GM12873 (cell line): ENCODE data around the gene DHRS1.

ENCODE experiments used
- TF ChIP-seq, protein P1 (sequence below): IDR thresholded peaks from 2 replicates; pipeline ENCODE4 v1.5.1; 2012; ENCODE audit warnings: low read depth, mild to moderate bottlenecking, moderate library complexity, low read length, control low read depth; ENCODE audit not compliant: insufficient read depth; ENCODE audit errors: missing control alignments

DHRS1 gene

DNA sequence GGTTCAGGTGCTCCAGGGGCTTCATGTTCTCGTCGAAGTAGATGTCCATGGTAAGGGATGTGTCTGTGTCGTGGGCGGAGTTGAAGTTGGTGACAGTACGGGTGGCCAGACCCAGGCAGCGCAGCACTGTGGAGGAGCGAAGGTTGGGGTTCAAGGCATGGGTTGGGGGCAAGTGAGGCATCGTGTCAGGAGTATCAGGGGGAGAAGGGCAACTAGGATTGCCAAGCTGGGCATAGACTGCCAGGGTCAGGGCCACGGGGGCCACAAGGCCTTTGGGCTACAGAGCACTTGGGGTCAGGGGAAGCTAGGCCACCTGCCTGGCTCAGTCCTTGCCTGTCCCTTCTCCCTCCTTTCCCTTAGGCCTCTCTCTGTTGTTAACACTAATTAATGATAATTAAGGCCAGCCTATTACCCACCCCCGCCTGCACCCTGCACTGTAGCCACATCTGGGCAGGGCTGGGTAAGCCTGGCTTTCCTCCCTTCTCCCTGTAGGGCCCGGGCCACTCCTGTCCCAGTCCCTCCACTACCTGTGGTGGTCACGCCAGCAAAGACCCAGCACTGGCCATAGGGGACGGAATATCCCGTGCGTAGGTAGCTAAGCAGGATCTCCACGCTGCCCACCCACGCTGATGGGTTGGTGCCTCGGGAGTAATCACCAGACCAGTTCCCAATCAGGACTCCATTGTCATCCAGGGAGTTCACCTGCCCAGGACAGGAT is 40.9 kb downstream of the DHRS1 start:
- TF ChIP-seq, protein P1, sequence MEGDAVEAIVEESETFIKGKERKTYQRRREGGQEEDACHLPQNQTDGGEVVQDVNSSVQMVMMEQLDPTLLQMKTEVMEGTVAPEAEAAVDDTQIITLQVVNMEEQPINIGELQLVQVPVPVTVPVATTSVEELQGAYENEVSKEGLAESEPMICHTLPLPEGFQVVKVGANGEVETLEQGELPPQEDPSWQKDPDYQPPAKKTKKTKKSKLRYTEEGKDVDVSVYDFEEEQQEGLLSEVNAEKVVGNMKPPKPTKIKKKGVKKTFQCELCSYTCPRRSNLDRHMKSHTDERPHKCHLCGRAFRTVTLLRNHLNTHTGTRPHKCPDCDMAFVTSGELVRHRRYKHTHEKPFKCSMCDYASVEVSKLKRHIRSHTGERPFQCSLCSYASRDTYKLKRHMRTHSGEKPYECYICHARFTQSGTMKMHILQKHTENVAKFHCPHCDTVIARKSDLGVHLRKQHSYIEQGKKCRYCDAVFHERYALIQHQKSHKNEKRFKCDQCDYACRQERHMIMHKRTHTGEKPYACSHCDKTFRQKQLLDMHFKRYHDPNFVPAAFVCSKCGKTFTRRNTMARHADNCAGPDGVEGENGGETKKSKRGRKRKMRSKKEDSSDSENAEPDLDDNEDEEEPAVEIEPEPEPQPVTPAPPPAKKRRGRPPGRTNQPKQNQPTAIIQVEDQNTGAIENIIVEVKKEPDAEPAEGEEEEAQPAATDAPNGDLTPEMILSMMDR = no peak

DNA sequence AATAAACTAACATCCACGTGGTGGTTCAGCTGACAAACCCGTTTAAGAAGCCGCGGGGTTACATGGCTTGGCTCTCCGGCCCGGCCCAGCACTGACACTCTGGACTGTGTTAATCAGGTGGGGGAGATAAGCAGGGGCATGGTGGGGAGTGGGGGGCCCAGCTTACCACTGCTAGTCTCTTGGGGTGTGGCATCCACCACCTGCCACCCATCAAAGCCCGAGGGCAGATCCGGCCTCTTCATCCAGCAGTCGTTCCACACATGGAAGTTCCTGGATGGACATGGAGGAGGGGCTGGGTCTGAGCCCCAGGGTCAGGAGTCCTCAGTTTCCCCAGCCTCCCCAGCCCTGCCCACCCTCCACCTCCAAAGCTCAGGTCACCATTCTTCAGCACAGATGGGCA is 41.5 kb downstream of the DHRS1 start:
- TF ChIP-seq, protein P1 = no peak

DNA sequence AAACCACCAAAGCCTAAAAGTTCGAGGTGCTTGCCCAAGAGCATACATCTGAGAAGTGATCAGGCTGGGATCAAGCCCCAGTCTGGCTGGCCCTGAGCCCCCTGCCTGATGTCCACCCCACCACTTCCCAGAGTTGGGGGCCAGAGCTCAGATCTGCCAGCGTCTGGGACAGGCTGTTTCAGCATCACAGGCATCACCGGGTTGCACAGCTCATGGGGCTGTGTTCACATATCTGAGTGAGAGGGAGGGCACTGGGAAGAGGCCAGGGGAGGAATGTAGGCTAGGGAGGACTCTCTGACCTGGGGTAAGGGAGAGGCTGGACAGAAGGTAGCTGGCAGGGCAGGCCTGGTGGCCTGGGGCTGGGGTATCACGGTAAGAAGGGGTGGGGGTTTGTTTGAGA is 42.6 kb downstream of the DHRS1 start:
- TF ChIP-seq, protein P1 = no peak

DNA sequence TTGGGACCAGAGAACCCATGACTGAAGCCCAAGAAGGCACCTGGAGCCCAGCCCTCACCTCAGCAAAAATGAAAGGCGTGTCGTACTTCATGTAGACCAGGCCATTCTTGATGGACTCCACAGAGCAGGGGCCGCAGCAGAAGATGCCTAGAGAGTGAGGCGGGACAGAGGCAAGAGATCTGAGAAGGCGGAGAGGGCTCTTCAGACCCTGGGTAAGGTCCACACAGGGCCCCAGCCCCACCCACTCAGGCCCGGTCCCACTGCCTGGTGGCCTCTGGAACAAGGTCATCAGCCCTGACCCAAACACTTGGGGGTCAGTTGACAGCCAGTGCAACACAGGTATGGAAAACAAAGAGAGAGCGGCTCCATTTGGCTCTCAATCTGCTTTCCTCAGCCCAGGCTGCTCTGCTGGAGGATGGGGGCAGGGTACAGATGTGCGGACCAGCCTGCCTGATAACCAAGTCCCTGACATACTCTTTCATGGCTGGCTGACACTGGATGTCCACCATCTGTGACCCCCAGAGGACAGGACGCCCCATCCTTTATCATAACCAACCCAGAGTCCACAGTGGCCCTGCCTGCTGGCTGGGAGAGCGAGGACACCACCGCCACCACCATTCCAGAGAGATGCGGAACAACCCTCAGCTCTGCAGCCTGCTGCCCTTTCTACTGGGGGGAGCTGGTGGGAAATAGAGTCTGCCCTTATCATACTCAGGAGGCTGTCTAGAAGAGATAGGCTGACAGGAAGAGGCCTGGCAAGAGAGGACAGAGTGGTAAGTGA is 43.5 kb downstream of the DHRS1 start:
- TF ChIP-seq, protein P1 = no peak

DNA sequence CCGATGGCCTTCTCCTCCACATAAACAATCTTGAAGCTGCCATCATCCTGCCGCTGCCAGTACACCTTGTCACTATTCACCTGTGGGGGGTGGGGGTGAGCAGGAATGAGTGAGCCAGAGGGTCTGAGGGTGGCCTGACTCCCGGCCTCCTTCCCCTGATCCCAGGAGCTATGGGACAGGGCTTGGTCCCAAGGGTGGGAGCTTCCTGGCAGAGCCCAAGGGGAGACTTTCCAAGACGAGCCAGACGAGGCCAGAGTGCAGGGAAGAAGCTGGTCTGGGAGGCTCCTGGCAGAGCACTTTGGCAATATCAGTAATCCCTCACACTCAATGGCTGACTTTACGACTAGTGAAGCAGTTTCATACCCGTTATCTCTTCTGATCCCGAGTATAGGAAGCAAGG is 44.1 kb downstream of the DHRS1 start:
- TF ChIP-seq, protein P1 = no peak

DNA sequence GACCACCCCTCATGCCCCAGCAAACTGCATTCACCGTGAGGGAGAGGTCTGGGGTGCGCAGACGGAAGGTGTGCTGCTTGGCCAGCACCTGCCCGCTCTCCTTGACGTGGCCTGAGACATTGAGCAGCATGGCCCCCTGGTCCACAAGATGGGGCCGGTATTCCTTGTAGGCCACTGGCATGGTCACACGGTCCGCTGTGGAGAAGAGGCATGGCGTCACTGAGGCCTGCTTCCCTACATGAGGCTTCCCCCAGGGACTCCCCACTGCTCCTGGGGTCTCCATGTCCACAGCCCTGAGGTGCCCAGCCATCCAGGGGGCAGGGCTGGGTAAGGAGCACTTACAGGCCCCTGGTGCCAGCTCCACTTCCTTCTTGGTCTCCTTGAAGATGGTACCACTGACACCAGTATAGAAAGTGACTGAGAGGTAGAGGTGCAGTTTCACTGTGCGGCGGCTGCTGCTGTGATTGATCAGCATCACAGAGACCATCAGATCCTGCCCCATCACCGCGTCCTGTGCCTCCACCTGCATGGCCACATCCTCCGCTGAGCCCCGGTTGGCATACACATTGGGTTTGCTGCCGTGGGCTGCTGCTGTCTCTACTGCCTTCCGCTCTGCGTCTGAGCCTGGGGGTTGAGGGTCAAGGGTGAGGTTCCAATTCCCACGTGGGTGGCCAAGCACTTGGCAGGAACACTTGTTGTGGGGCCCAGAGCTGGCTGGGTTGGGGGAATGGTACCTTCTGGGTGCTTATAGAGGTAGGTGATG is 44.8 kb downstream of the DHRS1 start:
- TF ChIP-seq, protein P1 = no peak

DNA sequence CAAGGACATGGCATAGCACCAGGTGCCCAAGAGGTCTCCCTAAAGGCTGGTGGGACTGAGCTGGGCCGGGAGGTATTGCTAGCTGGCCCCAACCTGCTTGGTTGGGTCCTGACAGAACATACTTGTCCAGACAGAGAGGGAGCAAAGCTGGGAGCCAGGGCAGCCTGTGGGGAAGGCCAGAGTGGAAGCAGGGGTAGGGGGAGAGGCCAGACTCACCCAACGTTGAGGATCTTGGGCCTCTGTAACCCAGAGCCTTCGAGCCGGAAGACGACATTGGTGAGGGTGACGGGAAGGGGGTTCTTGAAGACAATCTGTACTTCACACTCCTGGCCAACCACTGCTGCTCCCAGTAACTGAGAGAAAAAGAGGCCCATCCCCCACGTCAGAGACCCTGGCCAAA is 45.6 kb downstream of the DHRS1 start:
- TF ChIP-seq, protein P1 = no peak
